HepG2 (cell line): ENCODE data around the gene SMAD3. TPM values are rescaled to one million over a fixed set of nuclear protein-coding genes. Genes with fewer than 3 reads are reported as not detected.

ENCODE experiments used
- ARID5B ChIP-seq: IDR thresholded peaks from 2 replicates; pipeline ENCODE4 v1.4.0; 2020; ENCODE audit warnings: mild to moderate bottlenecking, missing genetic modification reagents
- E2F2 ChIP-seq: sonication (generic); formaldehyde crosslinking; IDR thresholded peaks from 2 replicates; pipeline ENCODE4 v1.4.0; 2020; ENCODE audit warnings: missing genetic modification reagents, borderline replicate concordance
- JUN ChIP-seq: sonication (generic); formaldehyde crosslinking; IDR thresholded peaks from 2 replicates; pipeline ENCODE4 v1.4.0; 2020; ENCODE audit warnings: mild to moderate bottlenecking, missing genetic modification reagents
- NAIF1 ChIP-seq: sonication (generic); formaldehyde crosslinking; IDR thresholded peaks from 2 replicates; pipeline ENCODE4 v1.5.0; 2020; ENCODE audit warnings: mild to moderate bottlenecking, missing genetic modification reagents, borderline replicate concordance
- NR0B2 ChIP-seq: sonication (generic); formaldehyde crosslinking; IDR thresholded peaks from 2 replicates; pipeline ENCODE4 v1.4.0; 2020; ENCODE audit warnings: mild to moderate bottlenecking, missing genetic modification reagents
- PAF1 ChIP-seq: IDR thresholded peaks from 2 replicates; pipeline ENCODE4 v1.6.1; 2016; ENCODE audit warnings: missing genetic modification reagents, missing compliant biosample characterization
- PAX8 ChIP-seq: sonication (generic); formaldehyde crosslinking; IDR thresholded peaks from 2 replicates; pipeline ENCODE4 v1.8.0; 2022; ENCODE audit warnings: mild to moderate bottlenecking, missing genetic modification reagents, borderline replicate concordance
- RARG ChIP-seq: sonication (generic); formaldehyde crosslinking; IDR thresholded peaks from 2 replicates; pipeline ENCODE4 v1.4.0; 2020; ENCODE audit warnings: low read depth, mild to moderate bottlenecking, missing genetic modification reagents
- SRSF9 ChIP-seq: fragments of 200-400 bp; formaldehyde crosslinking; IDR thresholded peaks from 2 replicates; pipeline ENCODE4 v1.6.1; 2018; ENCODE audit warnings: borderline replicate concordance, mild to moderate bottlenecking, low read depth, low read length; ENCODE audit not compliant: insufficient read depth, poor library complexity, severe bottlenecking
- TGIF2 ChIP-seq: IDR thresholded peaks from 2 replicates; pipeline ENCODE4 v1.6.1; 2016; ENCODE audit warnings: control low read depth, missing compliant biosample characterization
- ZBTB7A ChIP-seq: sonication (generic); formaldehyde crosslinking; IDR thresholded peaks from 2 replicates; pipeline ENCODE4 v1.8.0; 2022; ENCODE audit warnings: mild to moderate bottlenecking, missing genetic modification reagents
- ZNF280D ChIP-seq: sonication (generic); formaldehyde crosslinking; IDR thresholded peaks from 2 replicates; pipeline ENCODE4 v1.5.1; 2020; ENCODE audit warnings: mild to moderate bottlenecking, missing genetic modification reagents
- ZNF382 ChIP-seq: sonication (generic); formaldehyde crosslinking; IDR thresholded peaks from 2 replicates; pipeline ENCODE4 v1.5.0; 2020; ENCODE audit warnings: missing genetic modification reagents, mild to moderate bottlenecking, borderline replicate concordance
- ZNF614 ChIP-seq: IDR thresholded peaks from 2 replicates; pipeline ENCODE4 v1.6.1; 2018; ENCODE audit warnings: missing biosample characterization, missing genetic modification reagents, inconsistent platforms, borderline replicate concordance
- ZNF710 ChIP-seq: sonication (generic); formaldehyde crosslinking; IDR thresholded peaks from 2 replicates; pipeline ENCODE4 v1.5.0; 2020; ENCODE audit warnings: mild to moderate bottlenecking, missing genetic modification reagents, borderline replicate concordance
- polyA plus RNA-seq, 8 experiments: library from polyadenylated mRNA; depleted of rRNA in 3 of 8; stranded (reverse) in 7 of 8; unstranded in 1 of 8; fragments of >200 nt; fragmentation: Illumina TruSeq in 4 of 8; extraction: Trizol in 4 of 8; gene quantifications; 2 replicates each; pipeline versions ENCODE4 v1.2.1 to v1.2.3, GENCODE V29; 2011 to 2016; ENCODE audit warnings: low read depth in 4 of 8, missing spikeins in 1 of 8, mixed read lengths in 1 of 8; ENCODE audit not compliant: insufficient read depth in 1 of 8
- total RNA-seq, 5 experiments: library from RNA; depleted of rRNA; stranded (reverse); fragments of >200 nt; fragmentation: Illumina TruSeq; extraction: Trizol; gene quantifications; 2 replicates each; pipeline ENCODE4 v1.2.3, GENCODE V29; 2016; ENCODE audit warnings: low read depth in 1 of 5

Gene SMAD3
- total and polyA plus RNA-seq, 2 of the 13 experiments (the other 11 are each of a cell fraction or from before 2014, with no cell fraction given), result 8.6 to 56.3 TPM

GRCh38 chr15:67183443-67184169 is 118.2 kb downstream of the SMAD3 start (continued):
- TF ChIP-seq ZNF280D, result no peak
- no peak for TF ChIP-seq PAF1 (CRISPR knock-in tag)
- no peak for TF ChIP-seq RARG (CRISPR knock-in tag)
- TF ChIP-seq ZBTB7A (CRISPR knock-in tag), result no peak
- TF ChIP-seq NAIF1 (CRISPR knock-in tag), result no peak
- TF ChIP-seq PAX8 (CRISPR knock-in tag), result no peak
- no peak for TF ChIP-seq JUN (CRISPR knock-in tag)
- TF ChIP-seq SRSF9, result no peak
- no peak for TF ChIP-seq NR0B2
- TF ChIP-seq ZNF710 (CRISPR knock-in tag), result no peak
- TF ChIP-seq TGIF2 (CRISPR knock-in tag), result no peak
- TF ChIP-seq ARID5B (CRISPR knock-in tag), result peak; percentile 47; the same call in 1 of the 2 replicates
- no peak for TF ChIP-seq E2F2 (CRISPR knock-in tag)
- no peak for TF ChIP-seq ZNF614
- no peak for TF ChIP-seq ZNF382 (CRISPR knock-in tag)
